ENCODE results near the gene GID8. TPM values are rescaled to one million over a fixed set of nuclear protein-coding genes. Genes with fewer than 3 reads are reported as not detected.

The GID8 gene
- total and polyA plus RNA-seq, 9 of the 15 experiments (the other 6 are each of a cell fraction or from before 2014, with no cell fraction given), result 7.5 to 31.6 (median 22.2) TPM

DNA sequence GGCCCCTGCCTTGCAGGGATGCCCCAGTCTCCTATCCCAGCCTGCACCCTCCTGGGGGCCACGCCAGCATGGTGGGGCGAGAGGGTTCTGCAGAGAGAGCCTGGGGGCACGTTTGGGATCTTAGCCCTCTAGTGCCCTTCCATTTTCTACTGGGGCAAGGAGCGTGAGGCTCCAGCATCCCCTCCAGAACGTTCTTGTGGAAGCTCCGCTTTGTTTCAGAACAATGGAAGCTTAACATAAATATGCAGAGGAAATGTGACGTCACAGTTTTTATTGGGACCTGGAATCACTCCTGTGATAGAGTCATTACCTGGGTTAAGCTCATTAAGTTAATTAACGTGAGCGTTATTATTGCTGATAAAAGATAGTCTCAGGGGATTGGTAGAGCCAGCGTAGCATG, 49.2 kb downstream of the GID8 start:
- TF ChIP-seq SMARCE1 (IDR thresholded peaks at IDR 0.05) (no peak), BHLHE40 (IDR thresholded peaks at IDR 0.05; ENCODE audit: low read length) (no peak), ATF1 (CRISPR knock-in tag; IDR thresholded peaks at IDR 0.05) (no peak), ATF1 (tag; IDR thresholded peaks at IDR 0.05) (peak; percentile 46), CHCHD3 (CRISPR knock-in tag; IDR thresholded peaks at IDR 0.05) (no peak), ZNF707 (CRISPR knock-in tag; conservative IDR thresholded peaks at IDR 0.05) (no peak), ZNF274 (IDR thresholded peaks at IDR 0.05; ENCODE audit: borderline replicate concordance, low read depth, low read length) (no peak), CHD4 (IDR thresholded peaks at IDR 0.05; ENCODE audit: insufficient read depth, insufficient replicate concordance, low read depth, low read length, poor library complexity, severe bottlenecking) (no peak)
- CTCF ChIA-PET (ENCODE audit: low intra/inter-chr PET ratio), result no interaction called here
- peaks cover 50 to 81% of the 10 kb centered on the region in 2 experiments for H3K27me3 ChIP-seq (ENCODE audit: control insufficient read depth in 2 of 2, insufficient read depth in 2 of 2, low read length in 2 of 2)
- ATAC-seq, result no peak
- H3K9me1 ChIP-seq (ENCODE audit: control insufficient read depth, insufficient read depth, low read length), result no peaks in the 10 kb centered on the region
- no peak overlapping the region for H2AFZ ChIP-seq (ENCODE audit: low read depth, low read length)
- no peak overlapping the region for H3K4me3 ChIP-seq
- peaks cover 7% of the 10 kb centered on the region; the same call in 1 of the 2 replicates for H4K20me1 ChIP-seq (replicated peaks; ENCODE audit: control insufficient read depth, insufficient read depth, low read length)
- H3K79me2 ChIP-seq (ENCODE audit: control insufficient read depth, insufficient read depth, low read length), result no peaks in the 10 kb centered on the region
- no TSS peak for BruUV-seq (replicated peaks)
- 8% methylated on average over 10 of the region's 10 CpGs for WGBS (ENCODE audit: insufficient coverage, low coverage, missing lambda C conversion rate)
- H3K9ac ChIP-seq (ENCODE audit: insufficient read depth in 1 of 2, low read depth in 2 of 2, low read length in 2 of 2), result no peak overlapping the region
- POLR2A ChIA-PET, result interaction anchor here (0.7 kb wide), 1 partner anchor 15 kb away, joined by 4 read pairs; no protein-coding TSS in a partner anchor
- no peak overlapping the region for H3K4me2 ChIP-seq (ENCODE audit: insufficient read depth, low read length)
- no peaks in the 10 kb centered on the region for H3K9me3 ChIP-seq (replicated peaks; ENCODE audit: control insufficient read depth, insufficient read depth, low read depth, low read length)
- H3K4me1 ChIP-seq (replicated peaks in 1 of 2; ENCODE audit: control insufficient read depth in 2 of 2, insufficient read depth in 2 of 2, low read length in 2 of 2), result peaks cover 0 to 9% of the 10 kb centered on the region in 2 experiments; a peak in 1 of 5 replicates
- in situ Hi-C loops (cut with MboI) (no loop called here), intact Hi-C loops (cut with micrococcal nuclease) (no loop called here)
- no peak for FAIRE-seq
- no peak for DNase-seq (ENCODE audit: extremely low read depth in 1 of 4, low spot score in 3 of 4)
- H3K36me3 ChIP-seq (ENCODE audit: control insufficient read depth, insufficient read depth, low read length), result no peaks in the 10 kb centered on the region
- H3K27ac ChIP-seq (ENCODE audit: extremely low read depth, low read depth, low read length), result no peak overlapping the region
